WI38 (cell line): ENCODE results near the gene FLT3.
"Not testable (repeated sequence)": the region's sequence is repeated elsewhere in the genome, so short reads cannot be mapped to it uniquely, and the experiment has no call there.

Experiments used
- H3K4me3 ChIP-seq: 2 replicates; pipeline ENCODE4 v1.5.1; 2011; ENCODE audit warnings: low read depth, mild to moderate bottlenecking, control low read depth, low read length
- CTCF ChIP-seq: IDR thresholded peaks from 2 replicates; pipeline ENCODE4 v1.5.1; 2012; ENCODE audit warnings: low read depth, mild to moderate bottlenecking, control low read depth, low read length

The FLT3 gene

DNA sequence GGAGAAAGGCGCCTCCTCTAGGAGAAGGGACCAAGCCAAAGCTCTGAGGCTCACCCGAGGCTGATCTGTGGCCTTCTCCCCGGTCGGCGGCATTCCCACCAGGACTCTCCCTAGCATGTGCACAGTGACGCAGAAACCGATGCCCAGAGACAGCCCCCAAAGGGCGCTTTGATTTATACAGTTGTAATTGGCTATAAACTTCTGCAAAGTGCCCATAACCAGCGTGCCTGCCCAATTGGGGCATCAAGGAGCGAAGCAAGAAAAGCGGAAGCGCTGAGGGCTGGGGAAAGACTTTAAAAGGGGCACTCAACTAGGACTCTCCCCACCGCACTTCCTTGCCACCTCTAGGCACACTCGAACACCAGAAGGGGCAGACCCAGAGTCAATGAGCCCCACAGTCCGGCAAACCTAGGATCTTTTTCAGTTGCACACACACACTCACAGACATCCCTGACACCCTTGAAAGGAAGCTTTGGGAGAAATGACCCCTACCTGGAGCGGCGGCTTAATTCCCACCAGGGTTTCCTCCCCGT, 133.1 kb downstream of the FLT3 start:
- no peak for TF ChIP-seq CTCF
- no peak overlapping the region for H3K4me3 ChIP-seq

GRCh38 chr13:27966641-27967202, 133.7 kb downstream of the FLT3 start:
- no peak overlapping the region for H3K4me3 ChIP-seq

GRCh38 chr13:27965740-27966640, 134.4 kb downstream of the FLT3 start:
- no peak overlapping the region for H3K4me3 ChIP-seq
- TF ChIP-seq CTCF, result no peak

More at GRCh38 chr13:27966641-27967202, 133.7 kb downstream of the FLT3 start:
- no peak for TF ChIP-seq CTCF

DNA sequence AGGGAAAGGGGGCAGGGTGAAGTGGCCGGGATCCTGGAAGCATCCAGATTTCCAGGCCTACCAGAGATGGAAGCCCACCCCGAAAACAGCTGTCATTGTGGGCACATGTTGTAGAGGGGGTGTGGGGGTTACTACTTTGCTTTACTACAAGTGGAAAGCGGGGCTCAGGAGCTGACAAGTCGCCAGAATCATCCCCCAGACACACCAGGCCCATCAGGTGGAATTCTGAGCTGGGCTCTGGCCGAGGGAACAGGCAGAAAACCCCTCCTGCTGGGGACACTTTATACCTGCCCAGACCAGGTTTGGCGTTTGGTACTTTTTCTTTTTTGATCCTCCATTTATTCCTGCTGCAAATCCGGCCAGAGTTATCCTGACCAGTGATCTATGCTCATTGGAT, 135.0 kb downstream of the FLT3 start:
- H3K4me3 ChIP-seq, result no peak overlapping the region
- TF ChIP-seq CTCF, result no peak

DNA sequence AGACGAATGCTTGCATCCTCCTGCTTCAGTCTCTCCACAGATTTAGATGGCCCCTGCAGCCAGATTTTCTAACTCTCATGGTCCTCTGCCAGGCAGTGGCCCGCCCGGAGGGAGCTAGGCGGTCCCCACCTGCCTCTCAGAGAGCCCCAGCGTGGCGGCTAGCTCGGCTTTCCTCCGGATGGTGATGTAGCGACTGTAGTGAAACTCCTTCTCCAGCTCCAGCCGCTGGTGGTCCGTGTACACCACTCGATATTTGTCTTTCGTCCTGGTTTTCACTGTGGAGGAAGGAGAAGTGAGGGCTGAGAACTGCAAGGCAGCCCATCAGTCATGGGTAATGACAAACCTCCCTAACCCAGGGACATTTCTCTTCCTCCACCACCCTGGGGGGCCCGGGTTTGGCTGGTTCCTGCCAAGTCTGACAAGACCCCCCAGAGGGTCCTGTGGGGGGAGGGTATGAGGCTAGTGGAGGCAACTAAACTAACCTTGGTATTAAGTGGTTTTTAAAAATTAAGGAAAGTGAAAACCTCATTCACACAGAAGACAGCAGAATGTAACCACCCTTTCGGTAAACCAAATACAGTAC, 135.5 kb downstream of the FLT3 start:
- no peak overlapping the region for H3K4me3 ChIP-seq
- no peak for TF ChIP-seq CTCF

GRCh38 chr13:27964206-27964605, 136.2 kb downstream of the FLT3 start:
- H3K4me3 ChIP-seq, result not testable (repeated sequence)

DNA sequence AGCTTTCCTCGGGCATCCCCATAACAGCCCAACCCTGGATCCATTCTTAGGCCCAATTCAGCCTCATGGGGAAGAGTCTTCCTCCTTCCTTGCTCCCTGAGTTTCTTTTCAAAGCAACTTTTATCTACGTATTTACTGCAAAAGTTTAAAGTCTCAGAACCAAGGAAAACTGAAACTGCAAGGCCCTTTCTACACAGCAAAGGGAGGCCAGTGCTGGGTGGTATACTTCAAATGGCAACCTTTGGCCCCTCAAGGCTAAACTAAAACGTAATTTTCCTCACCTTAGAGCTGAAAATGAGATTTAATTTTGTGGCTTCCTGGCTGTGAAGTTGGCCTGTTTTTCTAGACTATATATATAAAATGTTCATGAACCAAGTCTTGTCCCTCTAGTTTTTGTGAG, 136.9 kb downstream of the FLT3 start:
- no peak overlapping the region for H3K4me3 ChIP-seq
- no peak for TF ChIP-seq CTCF
